IPS DF 6.9 (cell line): ENCODE data around the gene PPP2R1B.

Experiments
- DNase-seq: peaks from one replicate; pipeline ENCODE4 v3.0.0-alpha.2; 2013; ENCODE audit warnings: low read depth, low spot score
- H3K27ac ChIP-seq: one replicate; pipeline ENCODE4 v1.5.1; 2013; ENCODE audit warnings: low read length, control low read depth
- H3K27me3 ChIP-seq: 2 replicates; pipeline ENCODE4 v1.6.1; 2013; ENCODE audit warnings: mild to moderate bottlenecking, low read length; ENCODE audit not compliant: control insufficient read depth, insufficient read depth
- H3K36me3 ChIP-seq: 2 replicates; pipeline ENCODE4 v1.6.1; 2013; ENCODE audit warnings: low read length; ENCODE audit not compliant: control insufficient read depth, insufficient read depth
- H3K4me1 ChIP-seq: 2 replicates; pipeline ENCODE4 v1.6.1; 2013; ENCODE audit warnings: low read length; ENCODE audit not compliant: control insufficient read depth, insufficient read depth
- H3K4me3 ChIP-seq: 2 replicates; pipeline ENCODE4 v1.5.1; 2013; ENCODE audit warnings: mild to moderate bottlenecking, low read length
- H3K9me3 ChIP-seq: 2 replicates; pipeline ENCODE4 v1.6.1; 2013; ENCODE audit warnings: low read length, inconsistent platforms; ENCODE audit not compliant: control insufficient read depth, insufficient read depth
- WGBS: extraction: QIAGEN DNeasy Blood & Tissue Kit; methylation state at CpG from one replicate; pipeline ENCODE4 v1.1.7; 2013; ENCODE audit warnings: mixed read lengths, missing lambda C conversion rate; ENCODE audit not compliant: insufficient read length, insufficient coverage; 5-methylcytosine and 5-hydroxymethylcytosine counted together

The PPP2R1B gene

DNA sequence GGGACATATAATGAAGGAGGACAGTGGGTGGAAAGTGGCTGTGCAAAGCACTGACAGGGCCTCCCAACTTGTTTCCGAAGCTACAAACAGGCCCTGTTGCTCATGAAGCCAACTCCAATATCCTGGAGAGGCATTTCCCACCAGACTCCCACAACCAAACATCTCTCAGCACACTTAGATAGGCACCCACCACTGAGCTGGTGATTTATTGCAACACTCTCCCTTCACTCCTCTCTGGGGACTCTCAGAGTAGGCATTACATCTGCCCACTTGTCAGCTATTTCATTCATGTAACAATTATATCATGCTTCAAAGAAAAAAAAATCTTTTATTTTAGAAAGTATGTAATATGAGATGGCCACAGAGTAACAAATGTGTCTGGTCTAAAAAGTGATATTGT is 32.1 kb upstream of the PPP2R1B start:
- Histone ChIP-seq H3K36me3 (no peaks in the 10 kb centered on the region), H3K9me3 (no peaks in the 10 kb centered on the region), H3K4me1 (no peaks in the 10 kb centered on the region), H3K27me3 (no peaks in the 10 kb centered on the region), H3K4me3 (no peak overlapping the region), H3K27ac (no peak overlapping the region)
- no peak for DNase-seq
- WGBS: no CpG with 5 or more reads among the region's 1 CpG

GRCh38 chr11:111797145-111797581 is 31.0 kb upstream of the PPP2R1B start:
- WGBS: no CpG with 5 or more reads among the region's 2 CpGs
- Histone ChIP-seq H3K27me3 (no peaks in the 10 kb centered on the region), H3K36me3 (no peaks in the 10 kb centered on the region), H3K4me3 (no peak overlapping the region), H3K4me1 (no peaks in the 10 kb centered on the region), H3K27ac (no peak overlapping the region), H3K9me3 (no peaks in the 10 kb centered on the region)
- DNase-seq: no peak

DNA sequence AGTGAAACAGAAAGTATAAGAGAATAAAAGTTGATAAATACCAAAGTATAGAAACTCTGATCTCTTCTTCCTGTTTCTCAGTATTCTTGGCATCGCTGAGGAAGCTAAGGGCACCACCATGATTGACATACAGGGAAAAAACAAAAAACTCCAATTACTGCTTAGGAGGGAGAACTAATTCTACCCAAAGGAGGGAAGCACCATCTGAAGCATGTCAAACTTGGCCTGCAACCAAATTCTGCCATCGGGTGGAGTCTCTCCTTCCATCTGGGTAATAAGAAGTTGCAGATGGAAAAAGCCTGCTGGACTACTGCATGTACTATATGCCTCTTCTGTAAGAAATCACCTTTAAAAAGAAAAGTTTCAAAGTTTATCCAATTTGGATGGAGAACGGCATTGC is 30.5 kb upstream of the PPP2R1B start:
- Histone ChIP-seq H3K4me1 (no peaks in the 10 kb centered on the region), H3K36me3 (no peaks in the 10 kb centered on the region), H3K27me3 (no peaks in the 10 kb centered on the region), H3K9me3 (no peaks in the 10 kb centered on the region), H3K4me3 (no peak overlapping the region), H3K27ac (no peak overlapping the region)
- DNase-seq: no peak
- no CpG with 5 or more reads among the region's 3 CpGs for WGBS

- Histone ChIP-seq H3K4me1 (no peaks in the 10 kb centered on the region), H3K27me3 (no peaks in the 10 kb centered on the region), H3K4me3 (no peak overlapping the region), H3K9me3 (no peaks in the 10 kb centered on the region), H3K36me3 (no peaks in the 10 kb centered on the region), H3K27ac (no peak overlapping the region)
- WGBS: no CpG with 5 or more reads among the region's 7 CpGs
- no peak for DNase-seq
These were observed 29.3 kb upstream of the PPP2R1B start for GRCh38 chr11:111795334-111795985.

- no peak overlapping the region for H3K4me3 ChIP-seq
- DNase-seq: no peak
- no CpG with 5 or more reads among the region's 5 CpGs for WGBS
These were observed 27.7 kb upstream of the PPP2R1B start for GRCh38 chr11:111793863-111794262.

GRCh38 chr11:111792955-111793500 is 26.8 kb upstream of the PPP2R1B start:
- Histone ChIP-seq H3K27ac (no peak overlapping the region), H3K4me3 (no peak overlapping the region), H3K9me3 (no peaks in the 10 kb centered on the region), H3K27me3 (no peaks in the 10 kb centered on the region), H3K36me3 (no peaks in the 10 kb centered on the region), H3K4me1 (no peaks in the 10 kb centered on the region)
- WGBS: 100% methylated on average over 1 of the region's 6 CpGs
- no peak for DNase-seq

More at GRCh38 chr11:111793863-111794262, 27.7 kb upstream of the PPP2R1B start:
- Histone ChIP-seq H3K27me3 (no peaks in the 10 kb centered on the region), H3K4me1 (no peaks in the 10 kb centered on the region), H3K9me3 (no peaks in the 10 kb centered on the region), H3K36me3 (no peaks in the 10 kb centered on the region), H3K27ac (no peak overlapping the region)

- H3K27me3 ChIP-seq: no peaks in the 10 kb centered on the region
- H3K36me3 ChIP-seq: no peaks in the 10 kb centered on the region
These were observed 26.1 kb upstream of the PPP2R1B start for GRCh38 chr11:111792314-111792713.

GRCh38 chr11:111788464-111788863 is 22.3 kb upstream of the PPP2R1B start:
- Histone ChIP-seq H3K4me1 (no peaks in the 10 kb centered on the region), H3K36me3 (no peaks in the 10 kb centered on the region), H3K27ac (no peak overlapping the region), H3K9me3 (no peaks in the 10 kb centered on the region), H3K4me3 (no peak overlapping the region), H3K27me3 (no peaks in the 10 kb centered on the region)
- no CpG with 5 or more reads among the region's 2 CpGs for WGBS
- DNase-seq: no peak

More at GRCh38 chr11:111792314-111792713, 26.1 kb upstream of the PPP2R1B start:
- Histone ChIP-seq H3K4me1 (no peaks in the 10 kb centered on the region), H3K9me3 (no peaks in the 10 kb centered on the region), H3K4me3 (no peak overlapping the region), H3K27ac (no peak overlapping the region)
- DNase-seq: no peak
- no CpG with 5 or more reads among the region's 1 CpG for WGBS

- H3K27ac ChIP-seq: no peak overlapping the region
- H3K27me3 ChIP-seq: no peaks in the 10 kb centered on the region
- H3K4me1 ChIP-seq: no peaks in the 10 kb centered on the region
- no peak for DNase-seq
- H3K36me3 ChIP-seq: no peaks in the 10 kb centered on the region
- H3K4me3 ChIP-seq: no peak overlapping the region
- no peaks in the 10 kb centered on the region for H3K9me3 ChIP-seq
- no CpG with 5 or more reads among the region's 2 CpGs for WGBS
These were observed 21.9 kb upstream of the PPP2R1B start for GRCh38 chr11:111788051-111788450.

- no peak for DNase-seq
- WGBS: no CpG with 5 or more reads among the region's 2 CpGs
- no peak overlapping the region for H3K27ac ChIP-seq
- no peaks in the 10 kb centered on the region for H3K4me1 ChIP-seq
- no peak overlapping the region for H3K4me3 ChIP-seq
- H3K9me3 ChIP-seq: no peaks in the 10 kb centered on the region
- H3K27me3 ChIP-seq: no peaks in the 10 kb centered on the region
- H3K36me3 ChIP-seq: no peaks in the 10 kb centered on the region
These were observed 19.8 kb upstream of the PPP2R1B start for GRCh38 chr11:111785886-111786412.

- no peaks in the 10 kb centered on the region for H3K27me3 ChIP-seq
- no CpG with 5 or more reads among the region's 2 CpGs for WGBS
- H3K4me1 ChIP-seq: no peaks in the 10 kb centered on the region
- H3K4me3 ChIP-seq: no peak overlapping the region
- no peaks in the 10 kb centered on the region for H3K36me3 ChIP-seq
- no peaks in the 10 kb centered on the region for H3K9me3 ChIP-seq
- DNase-seq: no peak
- H3K27ac ChIP-seq: no peak overlapping the region
These were observed 18.9 kb upstream of the PPP2R1B start for GRCh38 chr11:111785076-111785475.
